Ovary (tissue), 9 donors: ENCODE results near the gene OVCA2. TPM values are rescaled to one million over a fixed set of nuclear protein-coding genes. Genes with fewer than 3 reads are reported as not detected.
A peak's percentile ranks its signal among the peaks of the same experiment; 100 is the strongest.
"Not testable (repeated sequence)": the region's sequence is repeated elsewhere in the genome, so short reads cannot be mapped to it uniquely, and the experiment has no call there.

Experiments used
- DNase-seq, 5 donors: peaks; one replicate each; pipeline ENCODE4 v3.0.0-alpha.2; 2019 to 2020
- H3K27ac ChIP-seq, 2 donors: fragments of 200-600 bp; one replicate each; pipeline versions ENCODE4 v1.5.1 to v1.8.0; 2019 to 2022
- H3K27me3 ChIP-seq: fragments of 200-600 bp; one replicate; pipeline ENCODE4 v1.8.0; 2022
- H3K36me3 ChIP-seq: fragments of 200-600 bp; sonication (generic); one replicate; pipeline ENCODE4 v1.5.1; 2019
- H3K4me1 ChIP-seq: one replicate; pipeline ENCODE4 v1.8.1; 2013; ENCODE audit warnings: mild to moderate bottlenecking, moderate library complexity; ENCODE audit not compliant: insufficient read depth
- H3K4me3 ChIP-seq: fragments of 200-600 bp; sonication (generic); one replicate; pipeline ENCODE4 v1.5.1; 2017
- H3K9me3 ChIP-seq, 2 donors: fragments of 200-600 bp in 1 of 2; sonication (generic) in 1 of 2; one replicate each; pipeline versions ENCODE4 v1.5.1 to v1.8.1; 2013 to 2019; ENCODE audit warnings: mild to moderate bottlenecking in 1 of 2, moderate library complexity in 1 of 2
- EP300 ChIP-seq: sonication (generic); formaldehyde crosslinking; IDR thresholded peaks from one replicate; pipeline ENCODE4 v1.6.1; 2017; ENCODE audit warnings: antibody characterized with exemption
- POLR2A ChIP-seq: fragments of 450-650 bp; IDR thresholded peaks from one replicate; pipeline ENCODE4 v1.6.1; 2017; ENCODE audit warnings: antibody characterized with exemption, mild to moderate bottlenecking, moderate library complexity
- WGBS, 3 donors: extraction: QIAGEN DNeasy Blood & Tissue Kit in 1 of 3; methylation state at CpG; one replicate each; pipeline versions ENCODE4 v1.1.5 to v1.1.7; 2013 to 2017; 5-methylcytosine and 5-hydroxymethylcytosine counted together
- intact Hi-C, 4 donors: fragments of 100-400 bp; cut with DNase I; formaldehyde crosslinking; loops; one replicate each; pipeline versions ENCODE4 v1.11.0 to v1.15.1; 2022 to 2023
- polyA plus RNA-seq, 2 donors: library from polyadenylated mRNA; stranded (reverse); fragments of 200-250 nt in 1 of 2; fragments of 350-450 nt in 1 of 2; fragmentation: Illumina TruSeq in 1 of 2; extraction: RNeasy Lipid Tissue Mini Kit (QIAGEN cat#74804) in 1 of 2; gene quantifications; one replicate each; pipeline ENCODE4 v1.2.3, GENCODE V29; 2013 to 2014
- total RNA-seq, 7 donors: library from RNA; depleted of rRNA in 2 of 7; stranded (reverse); fragments of >200 nt in 2 of 7; fragmentation: NEBNext Ultra II Directional in 3 of 7; extraction: Animal tissue kit (Norgen Biotek cat#: 25700) in 3 of 7; gene quantifications; one replicate each; pipeline versions ENCODE4 v1.1.0 to v1.2.4, GENCODE V29; 2016 to 2023
- TF ChIP-seq, protein P1 (sequence below), 3 donors: fragments of 450-650 bp in 2 of 3; fragments of 200-600 bp in 1 of 3; IDR thresholded peaks; one replicate each; pipeline versions ENCODE4 v1.5.1 to v1.8.0; 2016 to 2022; ENCODE audit warnings: antibody characterized with exemption in 3 of 3, mild to moderate bottlenecking in 1 of 3
- donor health status: DM: no; HTN: no; CAD: no; lungs with moderate emphysema.
- donor health status: DM: no; HTN: no; CAD: no.
- donor health status: Bipolar disorder and iron deficiency.
- donor health status: DM: yes; HTN: yes; CAD: no.
- donor health status: DM: no; HTN: no; CAD: no.
- donor health status: DM: yes; HTN: yes; CAD: no.

Gene OVCA2
- total and polyA plus RNA-seq, 9 donors = 13.2 to 28.3 (median 21.2) TPM

DNA sequence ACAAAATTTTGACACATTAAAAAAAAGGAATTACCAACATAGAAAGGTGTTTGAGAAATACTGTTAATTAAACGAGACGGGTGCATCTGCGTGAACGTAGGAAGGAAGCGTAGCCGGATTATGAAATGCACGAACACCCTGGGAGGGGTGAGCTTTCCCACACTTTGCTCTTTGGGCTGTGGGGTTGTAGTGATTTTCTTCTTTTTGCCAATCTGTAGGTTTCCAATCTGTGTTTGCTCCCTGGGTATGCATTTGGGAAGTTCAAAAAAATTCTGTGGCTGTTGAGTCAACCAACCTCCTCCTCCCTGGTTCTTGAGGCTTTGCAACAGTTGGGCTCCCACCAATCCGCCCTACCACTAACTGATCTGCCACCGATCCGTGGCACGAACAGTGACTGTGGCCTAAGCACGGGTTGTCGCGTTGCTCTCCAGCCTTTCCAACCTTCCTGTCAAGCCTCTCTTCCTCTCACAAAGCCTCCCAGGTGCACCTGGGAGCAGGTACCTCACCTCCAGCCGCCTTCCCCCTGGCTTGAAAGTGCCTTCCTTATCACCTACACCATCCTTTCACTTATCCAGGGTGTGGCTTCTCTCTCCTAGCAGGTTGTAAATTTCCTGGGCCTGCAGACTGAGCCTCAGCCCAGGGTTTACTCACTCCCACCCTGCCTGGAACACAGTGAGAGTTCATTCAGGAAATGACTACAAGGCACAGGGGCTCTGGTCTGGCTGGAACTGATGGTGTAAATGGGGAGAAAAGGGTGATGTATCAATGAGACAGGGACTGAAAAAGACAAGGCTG is 33.3 kb upstream of the OVCA2 start:
- Histone ChIP-seq H3K36me3 (no peaks in the 10 kb centered on the region), H3K27me3 (no peaks in the 10 kb centered on the region), H3K4me3 (no peak overlapping the region), H3K4me1 (peaks cover 9% of the 10 kb centered on the region), H3K27ac (no peak overlapping the region), H3K9me3 (no peaks in the 10 kb centered on the region)
- DNase-seq = no peak
- WGBS, 3 donors = 88 to 91% (median 91%) methylated on average over 15 of the region's 15 CpGs
- no peak for TF ChIP-seq EP300
- no peak for TF ChIP-seq POLR2A
- TF ChIP-seq, protein P1, sequence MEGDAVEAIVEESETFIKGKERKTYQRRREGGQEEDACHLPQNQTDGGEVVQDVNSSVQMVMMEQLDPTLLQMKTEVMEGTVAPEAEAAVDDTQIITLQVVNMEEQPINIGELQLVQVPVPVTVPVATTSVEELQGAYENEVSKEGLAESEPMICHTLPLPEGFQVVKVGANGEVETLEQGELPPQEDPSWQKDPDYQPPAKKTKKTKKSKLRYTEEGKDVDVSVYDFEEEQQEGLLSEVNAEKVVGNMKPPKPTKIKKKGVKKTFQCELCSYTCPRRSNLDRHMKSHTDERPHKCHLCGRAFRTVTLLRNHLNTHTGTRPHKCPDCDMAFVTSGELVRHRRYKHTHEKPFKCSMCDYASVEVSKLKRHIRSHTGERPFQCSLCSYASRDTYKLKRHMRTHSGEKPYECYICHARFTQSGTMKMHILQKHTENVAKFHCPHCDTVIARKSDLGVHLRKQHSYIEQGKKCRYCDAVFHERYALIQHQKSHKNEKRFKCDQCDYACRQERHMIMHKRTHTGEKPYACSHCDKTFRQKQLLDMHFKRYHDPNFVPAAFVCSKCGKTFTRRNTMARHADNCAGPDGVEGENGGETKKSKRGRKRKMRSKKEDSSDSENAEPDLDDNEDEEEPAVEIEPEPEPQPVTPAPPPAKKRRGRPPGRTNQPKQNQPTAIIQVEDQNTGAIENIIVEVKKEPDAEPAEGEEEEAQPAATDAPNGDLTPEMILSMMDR (IDR thresholded peaks at IDR 0.05) = no peak
- intact Hi-C loops = no loop called here

DNA sequence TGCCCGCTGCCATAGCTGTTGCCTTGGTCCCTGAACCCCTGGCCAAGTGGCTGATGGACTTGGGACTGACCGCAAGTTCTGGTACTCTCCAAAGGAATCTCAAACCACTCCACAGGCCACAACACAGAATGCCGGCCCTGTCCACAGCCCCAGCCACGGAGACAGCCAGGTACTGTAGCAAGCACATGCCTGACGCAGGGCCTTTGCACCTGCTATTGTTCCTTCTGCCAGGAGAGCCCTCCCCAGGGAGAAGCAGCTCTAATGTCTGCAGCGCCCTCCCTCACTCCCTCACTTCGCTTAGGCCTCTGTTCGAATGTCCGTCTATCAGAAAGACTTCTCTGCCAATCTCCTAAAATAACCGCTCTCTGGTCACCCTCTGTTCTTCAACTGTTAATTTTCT is 32.1 kb upstream of the OVCA2 start:
- Histone ChIP-seq H3K36me3 (no peaks in the 10 kb centered on the region), H3K27me3 (no peaks in the 10 kb centered on the region), H3K4me1 (peaks cover 6% of the 10 kb centered on the region), H3K4me3 (no peak overlapping the region), H3K9me3 (no peaks in the 10 kb centered on the region), H3K27ac (no peak overlapping the region)
- intact Hi-C loops = loop anchor here in 1 of 4 donors (10.0 kb wide), 1 partner anchor 55 kb away; no protein-coding TSS in a partner anchor
- DNase-seq = no peak
- TF ChIP-seq POLR2A = no peak
- TF ChIP-seq EP300 = no peak
- TF ChIP-seq, protein P1 (IDR thresholded peaks at IDR 0.05) = no peak
- WGBS, 3 donors = 94 to 98% (median 97%) methylated on average over 8 to 10 of the region's 10 CpGs

DNA sequence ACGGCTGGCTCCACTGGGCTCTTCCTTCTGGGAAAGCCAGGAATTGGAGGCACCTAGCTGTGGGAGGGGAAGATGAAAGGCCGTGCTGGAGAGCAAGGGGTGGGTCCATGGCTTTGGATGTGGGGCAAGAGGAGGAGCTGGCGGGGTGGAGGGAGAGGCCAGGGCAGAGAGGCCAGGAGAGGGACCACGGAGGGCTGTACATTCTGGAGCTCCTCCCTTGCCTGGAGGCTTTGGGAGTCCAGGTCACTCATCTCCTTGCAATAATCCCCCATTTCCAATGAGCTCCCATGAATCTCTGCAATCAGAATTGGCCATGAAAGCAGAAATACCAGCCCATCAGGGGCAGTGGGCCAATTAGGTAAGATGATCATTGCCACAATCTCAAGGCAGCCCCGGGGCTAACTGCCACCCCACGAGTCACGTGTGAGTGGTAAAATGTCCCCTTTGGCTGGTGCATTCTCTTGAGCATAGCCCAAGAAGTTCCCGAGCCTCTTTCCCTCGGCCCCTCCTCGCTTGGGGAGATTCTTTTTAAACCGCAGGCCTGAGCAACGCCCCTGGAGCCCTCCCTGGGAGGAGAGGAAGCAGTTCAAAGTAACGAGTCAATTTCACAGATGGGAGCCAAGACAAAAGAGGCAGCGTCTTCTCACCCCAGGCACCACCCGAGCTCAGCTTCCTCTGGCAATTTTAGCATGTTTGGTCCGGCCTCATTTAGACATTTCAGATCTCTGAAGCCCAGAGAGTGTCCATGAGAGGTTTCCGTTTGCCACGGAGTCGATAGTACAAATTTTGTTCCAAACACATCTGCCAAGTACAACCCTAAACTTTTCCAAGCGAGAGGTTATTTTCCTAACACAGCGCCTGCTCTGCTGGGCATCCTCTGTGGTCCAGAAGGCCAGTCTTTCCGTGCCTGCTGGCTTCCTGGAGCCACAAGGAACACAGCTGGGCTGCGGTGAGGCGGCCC is 30.1 kb upstream of the OVCA2 start:
- H3K27ac ChIP-seq = peak overlapping the region; percentile 13 to 54
- H3K9me3 ChIP-seq = no peaks in the 10 kb centered on the region
- TF ChIP-seq EP300 (no peak), POLR2A (no peak)
- TF ChIP-seq, protein P1 (IDR thresholded peaks at IDR 0.05) = no peak
- DNase-seq = no peak
- no peak overlapping the region for H3K4me3 ChIP-seq
- H3K36me3 ChIP-seq = no peaks in the 10 kb centered on the region
- H3K4me1 ChIP-seq = peaks cover 5% of the 10 kb centered on the region
- H3K27me3 ChIP-seq = no peaks in the 10 kb centered on the region
- WGBS, 3 donors = 13 to 21% (median 18%) methylated on average over 24 of the region's 24 CpGs
- intact Hi-C loops = loop anchor here in 1 of 4 donors (10.0 kb wide), 1 partner anchor 57 kb away; no protein-coding TSS in a partner anchor

DNA sequence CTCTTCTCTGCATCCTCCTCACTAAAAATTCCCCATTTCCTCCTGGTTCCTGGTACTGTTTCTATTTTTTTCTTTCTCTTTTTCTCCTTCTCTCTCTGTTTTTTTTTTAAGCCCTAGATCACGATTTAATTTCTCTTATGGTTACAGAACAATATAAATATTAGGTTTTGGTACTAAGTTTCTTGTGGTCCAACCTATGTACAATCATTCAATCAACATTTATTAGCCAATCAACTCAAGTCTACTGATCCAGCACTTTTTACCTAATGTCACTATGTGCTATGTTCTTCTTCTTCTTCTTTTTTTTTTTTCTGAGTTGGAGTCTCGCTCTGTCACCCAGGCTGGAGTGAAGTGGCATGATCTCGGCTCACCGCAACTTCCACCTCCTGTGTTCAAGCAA is 29.3 kb upstream of the OVCA2 start:
- no peak for DNase-seq
- Histone ChIP-seq H3K27ac (peak overlapping the region in 1 of 2 donors; percentile 54), H3K36me3 (no peaks in the 10 kb centered on the region), H3K4me3 (no peak overlapping the region), H3K9me3 (no peaks in the 10 kb centered on the region), H3K4me1 (peaks cover 5% of the 10 kb centered on the region), H3K27me3 (no peaks in the 10 kb centered on the region)
- no peak for TF ChIP-seq POLR2A
- TF ChIP-seq EP300 = no peak
- TF ChIP-seq, protein P1 (IDR thresholded peaks at IDR 0.05) = no peak
- intact Hi-C loops = loop anchor here in 1 of 4 donors (10.0 kb wide), 1 partner anchor 58 kb away; no protein-coding TSS in a partner anchor
- WGBS, 3 donors = 91 to 94% (median 91%) methylated on average over 4 of the region's 4 CpGs

DNA sequence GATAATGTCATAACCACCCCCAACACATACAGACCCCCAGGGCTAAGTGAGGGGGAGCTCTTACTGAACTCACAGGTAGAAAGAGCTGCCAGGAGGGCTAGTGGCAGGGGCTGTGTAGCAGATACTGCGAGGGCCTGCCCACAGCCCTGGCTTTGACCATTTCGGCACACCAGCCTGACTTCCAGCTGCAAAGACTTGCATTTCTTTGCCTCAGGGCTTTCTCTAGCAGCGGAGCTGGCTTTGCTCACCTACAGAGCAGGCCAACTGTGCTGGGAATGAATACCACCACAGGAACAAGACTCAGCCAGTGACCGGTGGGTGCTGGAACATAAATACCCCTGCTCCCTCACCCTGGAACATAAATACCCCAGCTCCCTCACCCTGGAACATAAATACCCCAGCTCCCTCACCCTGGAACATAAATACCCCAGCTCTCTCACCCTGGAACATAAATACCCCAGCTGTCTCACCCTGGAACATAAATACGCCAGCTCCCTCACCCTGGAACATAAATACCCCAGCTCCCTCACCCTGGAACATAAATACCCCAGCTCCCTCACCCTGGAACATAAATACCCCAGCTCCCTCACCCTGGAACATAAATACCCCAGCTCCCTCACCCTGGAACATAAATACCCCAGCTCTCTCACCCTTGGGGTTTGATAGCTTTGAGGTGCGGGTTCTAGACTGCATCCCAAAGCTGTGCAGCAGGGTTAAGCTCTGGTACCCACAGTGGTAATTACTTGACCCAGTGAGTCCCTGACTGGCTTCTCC is 28.4 kb upstream of the OVCA2 start:
- not testable (repeated sequence) for H3K27ac ChIP-seq, H3K27me3 ChIP-seq, H3K4me3 ChIP-seq, DNase-seq, H3K36me3 ChIP-seq, H3K9me3 ChIP-seq, H3K4me1 ChIP-seq
- intact Hi-C loops = loop anchor here in 1 of 4 donors (10.0 kb wide), 1 partner anchor 59 kb away; no protein-coding TSS in a partner anchor
- 90 to 97% (median 94%) methylated on average over 5 to 6 of the region's 6 CpGs for WGBS, 3 donors
